Peyer's patch (tissue), 4 donors: ENCODE results near the gene BTBD17.

Source experiments
- CTCF ChIP-seq, 6 experiments: fragments of 450-650 bp in 4 of 6; fragments of 200-600 bp in 2 of 6; sonication (generic) in 1 of 6; IDR thresholded peaks; one replicate each; pipeline ENCODE4 v1.5.1; 2017 to 2019; ENCODE audit warnings: antibody characterized with exemption in 6 of 6, mild to moderate bottlenecking in 3 of 6, moderate library complexity in 1 of 6
- POLR2A ChIP-seq, 2 donors: fragments of 450-650 bp; IDR thresholded peaks; one replicate each; pipeline ENCODE4 v1.5.1; 2017; ENCODE audit warnings: antibody characterized with exemption in 2 of 2, mild to moderate bottlenecking in 2 of 2, moderate library complexity in 2 of 2

- TF ChIP-seq CTCF (IDR thresholded peaks at IDR 0.05) (peak in 1 of 6 experiments; percentile 9), POLR2A (IDR thresholded peaks at IDR 0.05) (no peak)
These were observed 33.3 kb upstream of the BTBD17 start for GRCh38 chr17:74394977-74395376.
